HG02885 (cell line): Measurements from ENCODE around the gene JUP.

ENCODE experiments used
- ATAC-seq: cut with Tn5 transposase; IDR thresholded peaks from one replicate; pipeline ENCODE4 v1.9.1; 2021; ENCODE audit warnings: mild to moderate bottlenecking; ENCODE audit not compliant: unreplicated experiment, poor library complexity

JUP gene

GRCh38 chr17:41728056-41728455, 58.5 kb downstream of the JUP start:
- no peak for ATAC-seq

DNA sequence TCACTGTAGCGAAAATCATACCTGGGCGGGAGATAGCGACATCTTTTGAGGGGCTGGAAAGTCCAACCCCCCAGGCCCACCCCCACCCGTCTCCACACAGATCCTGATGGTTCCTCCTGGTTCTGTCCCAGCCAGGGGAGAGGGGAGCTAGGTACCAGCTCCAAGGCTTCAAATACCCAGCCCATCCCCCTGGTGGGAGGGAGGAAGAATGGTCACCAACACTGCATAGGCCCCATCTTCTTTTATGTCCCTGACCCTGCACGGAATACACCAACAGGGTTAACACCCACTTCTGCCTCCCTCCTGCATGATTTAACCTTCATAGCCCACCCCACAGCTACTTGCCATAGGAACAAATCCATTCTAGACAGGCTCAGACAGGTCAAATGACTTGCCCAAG, 61.4 kb downstream of the JUP start:
- ATAC-seq = no peak

DNA sequence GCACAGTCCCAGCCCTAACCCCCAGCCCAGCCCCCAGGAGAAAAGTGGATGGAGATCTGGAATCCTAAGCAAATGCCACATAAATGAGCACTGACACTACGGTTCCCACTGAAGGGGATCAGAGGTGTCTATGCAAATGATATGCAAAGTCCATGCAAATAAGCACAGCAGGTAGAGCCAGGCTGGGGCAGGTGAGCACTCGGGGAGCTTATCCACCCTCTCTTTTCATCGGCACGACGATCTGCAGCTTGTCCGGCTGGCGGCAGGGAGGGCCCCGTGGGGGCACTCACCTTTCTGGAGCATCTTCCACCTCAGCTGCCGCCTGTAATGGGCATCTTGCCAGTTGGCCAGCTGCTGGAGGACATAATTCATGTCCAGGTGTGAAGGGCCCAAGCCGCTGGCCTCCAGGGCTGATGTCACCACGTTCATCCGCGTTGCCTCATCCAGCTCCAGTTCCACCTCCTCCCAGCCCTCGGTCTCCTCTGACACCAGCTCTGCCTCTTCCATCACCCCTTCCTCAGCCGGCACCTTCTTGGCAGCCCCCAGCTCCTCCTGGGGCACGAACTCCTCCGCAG, 61.9 kb downstream of the JUP start:
- no peak for ATAC-seq

GRCh38 chr17:41723801-41724475, 62.6 kb downstream of the JUP start:
- no peak for ATAC-seq

- ATAC-seq = no peak
Measured at GRCh38 chr17:41722231-41722630, 64.3 kb downstream of the JUP start.

- ATAC-seq = no peak
Measured at GRCh38 chr17:41718287-41718645, 68.2 kb downstream of the JUP start.

- ATAC-seq = no peak
Measured at GRCh38 chr17:41717408-41718286, 68.9 kb downstream of the JUP start.

DNA sequence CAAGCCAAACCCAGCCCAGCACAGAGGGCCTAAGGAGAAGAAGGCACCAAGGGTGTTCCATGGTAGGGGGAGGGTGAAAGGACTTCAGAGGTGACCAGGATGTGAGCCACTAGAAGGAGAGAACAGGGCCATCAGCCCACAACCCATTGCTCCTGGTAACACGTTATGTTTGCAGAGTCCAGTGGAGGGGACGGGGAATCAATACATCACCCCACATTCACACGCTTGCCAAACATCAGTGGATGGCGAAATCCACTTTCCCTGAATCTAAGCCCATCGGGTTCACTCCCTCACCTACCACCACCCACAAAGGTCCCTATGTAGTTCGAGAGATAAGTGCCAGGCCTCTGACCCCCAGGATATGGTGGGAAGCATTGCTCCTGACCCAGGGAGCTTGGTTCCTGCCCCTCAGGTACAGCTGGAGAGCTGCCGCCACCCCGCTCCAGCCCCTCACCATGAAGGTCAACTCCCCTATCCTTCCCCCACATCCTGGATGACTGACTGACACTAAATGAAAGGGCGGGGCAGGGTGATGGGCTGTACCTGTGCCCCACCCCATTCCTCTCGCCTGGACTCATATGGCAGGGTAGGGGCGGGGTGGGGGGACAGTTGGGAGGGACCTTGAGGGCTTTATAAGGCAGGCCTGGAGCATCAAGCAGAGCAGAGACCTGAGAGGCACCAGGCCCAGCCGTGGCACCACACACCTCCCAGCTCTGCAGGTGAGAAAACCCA, 74.7 kb downstream of the JUP start, which contains the start of gene GAST:
GAST (plus strand) TSS at position 663 of the 732 bp plus-strand sequence. CDS start 3,106 bp downstream, outside the sequence.
- ATAC-seq = no peak

- ATAC-seq = no peak
Measured at GRCh38 chr17:41710472-41711090, 75.9 kb downstream of the JUP start.

GRCh38 chr17:41707803-41708669, 78.5 kb downstream of the JUP start:
- no peak for ATAC-seq

- ATAC-seq = no peak
Measured at GRCh38 chr17:41705271-41705991, 81.1 kb downstream of the JUP start.
